ENCODE measurements around the gene CELF6.

Gene CELF6

DNA sequence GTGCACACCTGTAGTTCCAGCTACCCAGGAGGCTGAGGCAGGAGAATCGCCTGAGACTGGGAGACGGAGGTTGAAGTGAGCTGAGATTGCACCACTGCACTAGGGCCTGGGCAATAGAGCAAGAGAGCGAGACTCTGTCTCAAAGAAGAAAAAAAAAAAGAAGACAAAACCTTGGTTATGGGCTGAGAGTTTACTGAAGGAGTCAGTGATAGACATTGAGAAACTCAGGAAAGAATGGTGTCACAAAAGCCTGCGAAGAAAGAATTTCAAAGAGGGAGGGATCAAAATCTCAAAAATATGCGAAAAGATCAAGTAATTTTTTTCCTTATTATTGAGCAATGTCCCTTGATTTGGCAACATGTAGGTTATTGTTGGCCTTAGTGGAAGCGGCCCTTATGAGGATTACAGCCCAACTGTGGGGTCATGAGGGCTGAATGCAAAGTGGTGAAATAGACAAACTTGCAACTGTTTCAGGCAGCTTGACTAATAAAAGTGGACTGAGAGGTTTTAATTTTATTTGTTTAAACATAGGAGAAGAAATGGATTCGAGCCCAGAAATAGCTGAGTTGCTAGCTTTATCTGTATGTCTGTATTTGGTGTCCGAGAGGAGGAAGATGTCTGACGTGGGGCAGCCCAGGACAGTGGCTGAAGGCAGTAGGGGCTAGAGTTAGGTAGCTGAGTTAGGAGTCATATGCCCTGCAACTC is 18.8 kb upstream of the CELF6 start:
- Histone ChIP-seq H4K8ac (ENCODE audit: low read length) (no peak overlapping the region), H3K36me3 (ENCODE audit: control insufficient read depth in 1 of 2, insufficient read depth in 2 of 2, low read depth in 1 of 2, low read length in 2 of 2) (peaks cover 15 to 33% of the 10 kb centered on the region in 2 experiments), H4K91ac (ENCODE audit: low read length) (peak overlapping the region; percentile 67), H3K9ac (ENCODE audit: low read length) (peak overlapping the region; percentile 68), H3K18ac (ENCODE audit: low read depth in 1 of 2, low read length in 2 of 2) (peak overlapping the region in 1 of 2 experiments; percentile 4), H3K4ac (ENCODE audit: low read depth in 1 of 2, low read length in 2 of 2) (no peak overlapping the region), H2AK5ac (ENCODE audit: low read length, severe bottlenecking) (peak overlapping the region; percentile 52), H3K4me2 (ENCODE audit: low read length, poor library complexity, severe bottlenecking) (no peak overlapping the region), H3K27ac (ENCODE audit: low read length, poor library complexity, severe bottlenecking) (no peak overlapping the region), H2BK12ac (ENCODE audit: low read length in 2 of 2) (no peak overlapping the region), H3K27me3 (ENCODE audit: control insufficient read depth in 1 of 2, insufficient read depth in 1 of 2, low read length in 2 of 2) (no peaks in the 10 kb centered on the region), H3K14ac (ENCODE audit: low read length in 2 of 2) (no peak overlapping the region), H3K4me3 (ENCODE audit: insufficient read depth in 1 of 2, low read depth in 1 of 2, low read length in 2 of 2) (peak overlapping the region in 1 of 2 experiments; percentile 32), H2BK5ac (ENCODE audit: low read depth, low read length, poor library complexity, severe bottlenecking) (no peak overlapping the region), H3K23ac (ENCODE audit: low read length in 2 of 2) (no peak overlapping the region), H2AFZ (ENCODE audit: low read depth, low read length) (no peak overlapping the region), H2BK15ac (ENCODE audit: low read depth, poor library complexity, severe bottlenecking) (peak overlapping the region; percentile 67), H2BK120ac (ENCODE audit: low read depth, low read length) (no peak overlapping the region), H3K4me1 (ENCODE audit: control insufficient read depth, insufficient read depth, low read depth, low read length) (peaks cover 3% of the 10 kb centered on the region), H3K79me1 (replicated peaks; ENCODE audit: low read length, poor library complexity, severe bottlenecking) (peaks cover 2% of the 10 kb centered on the region), H3K9me3 (ENCODE audit: control insufficient read depth, low read length) (no peaks in the 10 kb centered on the region)
- DNase-seq, result peak; percentile 50
- 92% methylated on average over 9 of the region's 9 CpGs for WGBS

DNA sequence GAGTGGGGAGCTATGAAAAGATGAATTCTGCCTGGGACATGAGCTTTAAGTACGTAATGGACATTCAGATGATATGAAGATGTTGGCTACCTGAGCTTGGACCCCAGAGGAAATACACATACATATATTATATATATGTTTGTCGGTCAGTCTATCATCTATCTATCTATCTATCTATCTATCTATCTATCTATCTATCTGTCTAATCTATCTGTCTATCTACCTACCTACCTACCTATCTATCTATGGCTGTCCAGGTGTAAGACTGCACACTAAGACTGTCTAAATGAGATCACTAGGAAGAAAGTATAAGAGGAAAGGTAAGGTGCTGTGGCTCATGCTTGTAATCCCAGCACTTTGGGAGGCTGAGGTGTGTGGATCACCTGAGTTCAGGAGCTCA is 18.2 kb upstream of the CELF6 start:
- no peak overlapping the region for H2BK12ac ChIP-seq (ENCODE audit: low read length in 2 of 2)
- H4K8ac ChIP-seq (ENCODE audit: low read length), result no peak overlapping the region
- no peak overlapping the region for H3K4me3 ChIP-seq (ENCODE audit: insufficient read depth in 1 of 2, low read depth in 1 of 2, low read length in 2 of 2)
- no peak overlapping the region for H2BK15ac ChIP-seq (ENCODE audit: low read depth, poor library complexity, severe bottlenecking)
- no peak overlapping the region for H4K91ac ChIP-seq (ENCODE audit: low read length)
- H3K4me1 ChIP-seq (ENCODE audit: control insufficient read depth, insufficient read depth, low read depth, low read length), result peaks cover 3% of the 10 kb centered on the region
- no peak for DNase-seq
- H3K36me3 ChIP-seq (ENCODE audit: control insufficient read depth in 1 of 2, insufficient read depth in 2 of 2, low read depth in 1 of 2, low read length in 2 of 2), result peaks cover 11 to 27% of the 10 kb centered on the region in 2 experiments
- no peak overlapping the region for H3K23ac ChIP-seq (ENCODE audit: low read length in 2 of 2)
- H3K18ac ChIP-seq (ENCODE audit: low read depth in 1 of 2, low read length in 2 of 2), result no peak overlapping the region
- H2AFZ ChIP-seq (ENCODE audit: low read depth, low read length), result no peak overlapping the region
- H3K9ac ChIP-seq (ENCODE audit: low read length), result peak overlapping the region; percentile 29
- no peak overlapping the region for H3K4ac ChIP-seq (ENCODE audit: low read depth in 1 of 2, low read length in 2 of 2)
- no peak overlapping the region for H2AK5ac ChIP-seq (ENCODE audit: low read length, severe bottlenecking)
- no peak overlapping the region for H2BK5ac ChIP-seq (ENCODE audit: low read depth, low read length, poor library complexity, severe bottlenecking)
- H2BK120ac ChIP-seq (ENCODE audit: low read depth, low read length), result no peak overlapping the region
- H3K9me3 ChIP-seq (ENCODE audit: control insufficient read depth, low read length), result no peaks in the 10 kb centered on the region
- H3K27me3 ChIP-seq (ENCODE audit: control insufficient read depth in 1 of 2, insufficient read depth in 1 of 2, low read length in 2 of 2), result no peaks in the 10 kb centered on the region
- H3K4me2 ChIP-seq (ENCODE audit: low read length, poor library complexity, severe bottlenecking), result no peak overlapping the region
- WGBS, result 100% methylated on average over 1 of the region's 2 CpGs
- no peak overlapping the region for H3K14ac ChIP-seq (ENCODE audit: low read length in 2 of 2)
- H3K27ac ChIP-seq (ENCODE audit: low read length, poor library complexity, severe bottlenecking), result no peak overlapping the region
- peaks cover 2% of the 10 kb centered on the region for H3K79me1 ChIP-seq (replicated peaks; ENCODE audit: low read length, poor library complexity, severe bottlenecking)

- no peak overlapping the region for H2AFZ ChIP-seq (ENCODE audit: low read depth, low read length)
- no peak overlapping the region for H3K4me2 ChIP-seq (ENCODE audit: low read length, poor library complexity, severe bottlenecking)
- H3K27ac ChIP-seq (ENCODE audit: low read length, poor library complexity, severe bottlenecking), result no peak overlapping the region
- H2AK5ac ChIP-seq (ENCODE audit: low read length, severe bottlenecking), result no peak overlapping the region
- no peak overlapping the region for H3K23ac ChIP-seq (ENCODE audit: low read length in 2 of 2)
- H2BK5ac ChIP-seq (ENCODE audit: low read depth, low read length, poor library complexity, severe bottlenecking), result no peak overlapping the region
- no peak overlapping the region for H3K18ac ChIP-seq (ENCODE audit: low read depth in 1 of 2, low read length in 2 of 2)
- no peaks in the 10 kb centered on the region for H3K27me3 ChIP-seq (ENCODE audit: control insufficient read depth in 1 of 2, insufficient read depth in 1 of 2, low read length in 2 of 2)
- H2BK15ac ChIP-seq (ENCODE audit: low read depth, poor library complexity, severe bottlenecking), result no peak overlapping the region
- H3K9ac ChIP-seq (ENCODE audit: low read length), result no peak overlapping the region
- DNase-seq, result no peak
- no peaks in the 10 kb centered on the region for H3K9me3 ChIP-seq (ENCODE audit: control insufficient read depth, low read length)
- WGBS, result 71% methylated on average over 1 of the region's 2 CpGs
- H3K79me1 ChIP-seq (replicated peaks; ENCODE audit: low read length, poor library complexity, severe bottlenecking), result no peaks in the 10 kb centered on the region
- H3K14ac ChIP-seq (ENCODE audit: low read length in 2 of 2), result no peak overlapping the region
- no peak overlapping the region for H2BK12ac ChIP-seq (ENCODE audit: low read length in 2 of 2)
- no peak overlapping the region for H4K91ac ChIP-seq (ENCODE audit: low read length)
- H3K4me1 ChIP-seq (ENCODE audit: control insufficient read depth, insufficient read depth, low read depth, low read length), result peaks cover 2% of the 10 kb centered on the region
- no peak overlapping the region for H3K4ac ChIP-seq (ENCODE audit: low read depth in 1 of 2, low read length in 2 of 2)
- no peak overlapping the region for H4K8ac ChIP-seq (ENCODE audit: low read length)
- peaks cover 0 to 14% of the 10 kb centered on the region in 2 experiments for H3K36me3 ChIP-seq (ENCODE audit: control insufficient read depth in 1 of 2, insufficient read depth in 2 of 2, low read depth in 1 of 2, low read length in 2 of 2)
- H3K4me3 ChIP-seq (ENCODE audit: insufficient read depth in 1 of 2, low read depth in 1 of 2, low read length in 2 of 2), result no peak overlapping the region
- no peak overlapping the region for H2BK120ac ChIP-seq (ENCODE audit: low read depth, low read length)
Measured at GRCh38 chr15:72334842-72335241, 14.9 kb upstream of the CELF6 start.

GRCh38 chr15:72331021-72331420 is 11.1 kb upstream of the CELF6 start:
- no peak overlapping the region for H2AFZ ChIP-seq (ENCODE audit: low read depth, low read length)
- no peaks in the 10 kb centered on the region for H3K79me1 ChIP-seq (replicated peaks; ENCODE audit: low read length, poor library complexity, severe bottlenecking)
- no peak overlapping the region for H2AK5ac ChIP-seq (ENCODE audit: low read length, severe bottlenecking)
- H3K4me3 ChIP-seq (ENCODE audit: insufficient read depth in 1 of 2, low read depth in 1 of 2, low read length in 2 of 2), result no peak overlapping the region
- no peaks in the 10 kb centered on the region for H3K4me1 ChIP-seq (ENCODE audit: control insufficient read depth, insufficient read depth, low read depth, low read length)
- no peaks in the 10 kb centered on the region for H3K27me3 ChIP-seq (ENCODE audit: control insufficient read depth in 1 of 2, insufficient read depth in 1 of 2, low read length in 2 of 2)
- no peak overlapping the region for H2BK15ac ChIP-seq (ENCODE audit: low read depth, poor library complexity, severe bottlenecking)
- no peak overlapping the region for H2BK12ac ChIP-seq (ENCODE audit: low read length in 2 of 2)
- no peak overlapping the region for H4K8ac ChIP-seq (ENCODE audit: low read length)
- no peak overlapping the region for H3K23ac ChIP-seq (ENCODE audit: low read length in 2 of 2)
- no peak overlapping the region for H4K91ac ChIP-seq (ENCODE audit: low read length)
- no peak overlapping the region for H3K4me2 ChIP-seq (ENCODE audit: low read length, poor library complexity, severe bottlenecking)
- H3K14ac ChIP-seq (ENCODE audit: low read length in 2 of 2), result no peak overlapping the region
- no peak overlapping the region for H2BK5ac ChIP-seq (ENCODE audit: low read depth, low read length, poor library complexity, severe bottlenecking)
- WGBS, result 96% methylated on average over 3 of the region's 3 CpGs
- no peak overlapping the region for H3K4ac ChIP-seq (ENCODE audit: low read depth in 1 of 2, low read length in 2 of 2)
- no peak overlapping the region for H3K9ac ChIP-seq (ENCODE audit: low read length)
- H3K36me3 ChIP-seq (ENCODE audit: control insufficient read depth in 1 of 2, insufficient read depth in 2 of 2, low read depth in 1 of 2, low read length in 2 of 2), result peaks cover 0 to 17% of the 10 kb centered on the region in 2 experiments
- H3K18ac ChIP-seq (ENCODE audit: low read depth in 1 of 2, low read length in 2 of 2), result no peak overlapping the region
- no peak for DNase-seq
- no peaks in the 10 kb centered on the region for H3K9me3 ChIP-seq (ENCODE audit: control insufficient read depth, low read length)
- H2BK120ac ChIP-seq (ENCODE audit: low read depth, low read length), result no peak overlapping the region
- H3K27ac ChIP-seq (ENCODE audit: low read length, poor library complexity, severe bottlenecking), result no peak overlapping the region

Measured in mesenchymal stem cell (in vitro differentiated cells and primary cell).